K562 (cell line): ENCODE measurements around the gene GP1BB. TPM values are rescaled to one million over a fixed set of nuclear protein-coding genes. Genes with fewer than 3 reads are reported as not detected.

Source experiments
- E2F3 ChIP-seq: fragments of 250-450 bp; sonication (Bioruptor Pico); IDR thresholded peaks from 2 replicates; pipeline ENCODE4 v1.4.0; 2020; ENCODE audit warnings: mild to moderate bottlenecking
- FOXO4 ChIP-seq: fragments of 450-650 bp; formaldehyde crosslinking; IDR thresholded peaks from 2 replicates; pipeline ENCODE4 v1.4.0; 2020; ENCODE audit warnings: mild to moderate bottlenecking, moderate library complexity
- HOMEZ ChIP-seq: fragments of 250-450 bp; sonication (Bioruptor Pico); IDR thresholded peaks from 2 replicates; pipeline ENCODE4 v1.4.0; 2020; ENCODE audit warnings: mild to moderate bottlenecking, moderate library complexity
- MLX ChIP-seq, 2 experiments: fragments of 450-650 bp in 1 of 2; sonication (generic) in 1 of 2; formaldehyde crosslinking; conservative IDR thresholded peaks; 2 replicates each; pipeline versions ENCODE4 v1.4.0 to v1.8.1; 2020 to 2022; ENCODE audit warnings: mild to moderate bottlenecking in 1 of 2, missing genetic modification reagents in 1 of 2
- PTBP1 ChIP-seq: fragments of 200-400 bp; formaldehyde crosslinking; IDR thresholded peaks from 2 replicates; pipeline ENCODE4 v1.6.1; 2017; ENCODE audit warnings: low read depth, low read length
- STAG1 ChIP-seq: sonication (generic); formaldehyde crosslinking; IDR thresholded peaks from 2 replicates; pipeline ENCODE4 v1.5.0; 2020; ENCODE audit warnings: missing genetic modification reagents, borderline replicate concordance
- ZBTB40 ChIP-seq, 2 experiments: fragments of 450-650 bp in 1 of 2; sonication (generic) in 1 of 2; formaldehyde crosslinking in 1 of 2; IDR thresholded peaks; 2 replicates each; pipeline versions ENCODE4 v1.7.1 to v1.9.0; 2016 to 2022; ENCODE audit warnings: inconsistent platforms in 1 of 2, mild to moderate bottlenecking in 1 of 2, missing genetic modification reagents in 1 of 2
- ZEB2 ChIP-seq: fragments of 450-650 bp; IDR thresholded peaks from 2 replicates; pipeline ENCODE4 v1.6.1; 2016
- ZNF3 ChIP-seq: fragments of 250-450 bp; sonication (Bioruptor Pico); IDR thresholded peaks from 2 replicates; pipeline ENCODE4 v1.5.0; 2021; ENCODE audit warnings: mild to moderate bottlenecking, moderate library complexity
- ZNF316 ChIP-seq: fragments of 450-650 bp; IDR thresholded peaks from 2 replicates; pipeline ENCODE4 v1.6.1; 2016
- ZNF695 ChIP-seq: fragments of 450-650 bp; formaldehyde crosslinking; IDR thresholded peaks from 2 replicates; pipeline ENCODE4 v1.4.0; 2020; ENCODE audit warnings: mild to moderate bottlenecking, moderate library complexity
- polyA plus RNA-seq, 8 experiments: library from polyadenylated mRNA; depleted of rRNA in 4 of 8; stranded (reverse) in 5 of 8; unstranded in 3 of 8; fragments of >200 nt; fragmentation: Nextera tagmentation in 2 of 8; fragmentation: Illumina TruSeq in 1 of 8; extraction: Ambion mirVana in 2 of 8; extraction: Trizol in 1 of 8; gene quantifications; 2 replicates each; pipeline versions ENCODE4 v1.2.1 to v1.2.3, GENCODE V29; 2011 to 2014; ENCODE audit warnings: inconsistent platforms in 1 of 8, missing spikeins in 1 of 8
- total RNA-seq, 7 experiments: library from RNA; depleted of rRNA in 6 of 7; stranded (reverse); fragments of >200 nt in 6 of 7; fragmentation: Illumina TruSeq in 2 of 7; extraction: Trizol in 2 of 7; gene quantifications; 2 replicates each; pipeline versions ENCODE4 v1.2.1 to v1.2.3, GENCODE V29; 2011 to 2021; ENCODE audit warnings: low replicate concordance in 1 of 7

GP1BB gene
- total and polyA plus RNA-seq, 9 of the 15 experiments (the other 6 are each of a cell fraction or from before 2014, with no cell fraction given) = 0.69 to 162 (median 2.8) TPM

GRCh38 chr22:19751497-19752245 lies 28.3 kb downstream of the GP1BB start (continued):
- TF ChIP-seq ZBTB40 (IDR thresholded peaks at IDR 0.05) (no peak), ZBTB40 (CRISPR knock-in tag; IDR thresholded peaks at IDR 0.05) (0 out of 2 replicates have a peak, but pooled peaks have one; percentile 1), PTBP1 (peak; percentile 71; the same call in 1 of the 2 replicates), ZNF695 (CRISPR knock-in tag) (no peak), ZEB2 (no peak), ZNF3 (CRISPR knock-in tag) (no peak), FOXO4 (CRISPR knock-in tag) (no peak), E2F3 (0 out of 2 replicates have a peak, but pooled peaks have one; percentile 53), HOMEZ (CRISPR knock-in tag) (no peak), ZNF316 (no peak), MLX (CRISPR knock-in tag; conservative IDR thresholded peaks at IDR 0.05) (no peak), STAG1 (no peak)
